ENCODE data around the gene SNRPA1.

Gene SNRPA1

DNA sequence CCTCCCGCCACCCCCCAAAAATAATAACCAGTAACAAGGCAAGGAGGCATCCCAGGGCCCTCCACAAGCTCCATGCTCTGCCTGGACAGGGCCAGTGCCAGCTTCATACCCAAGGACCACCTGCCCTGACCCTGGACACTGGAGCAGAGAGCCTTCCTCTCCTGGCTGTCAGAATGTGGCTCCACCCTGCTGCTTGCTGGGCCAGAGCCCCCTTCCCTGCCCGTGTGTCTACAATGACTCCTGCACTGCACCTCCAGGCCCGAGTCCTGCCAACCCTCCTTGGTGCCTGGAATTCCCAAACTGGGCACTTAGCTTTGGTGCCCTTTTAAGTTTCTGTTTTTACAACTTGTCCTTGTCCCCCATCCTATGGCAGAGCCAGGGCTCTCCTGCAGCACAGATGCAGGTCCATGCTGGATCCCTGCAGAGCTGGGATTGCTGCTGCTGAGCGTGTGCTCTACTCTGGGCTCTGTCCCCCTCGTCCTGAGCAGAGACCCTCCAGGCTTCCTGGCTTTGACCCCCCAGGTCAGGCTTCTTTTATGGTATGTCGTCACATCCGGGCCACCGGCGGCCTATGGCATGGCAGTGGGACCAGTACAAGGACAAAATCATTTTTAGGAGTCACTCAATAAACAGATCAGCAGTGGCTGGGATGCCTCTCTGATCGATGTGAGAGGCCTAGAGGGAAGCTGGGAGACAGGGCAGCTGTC is 11.4 kb upstream of the SNRPA1 start:
- DNase-seq (ENCODE audit: extremely low read depth, low read depth), result no peak
- TF ChIP-seq, protein P1, sequence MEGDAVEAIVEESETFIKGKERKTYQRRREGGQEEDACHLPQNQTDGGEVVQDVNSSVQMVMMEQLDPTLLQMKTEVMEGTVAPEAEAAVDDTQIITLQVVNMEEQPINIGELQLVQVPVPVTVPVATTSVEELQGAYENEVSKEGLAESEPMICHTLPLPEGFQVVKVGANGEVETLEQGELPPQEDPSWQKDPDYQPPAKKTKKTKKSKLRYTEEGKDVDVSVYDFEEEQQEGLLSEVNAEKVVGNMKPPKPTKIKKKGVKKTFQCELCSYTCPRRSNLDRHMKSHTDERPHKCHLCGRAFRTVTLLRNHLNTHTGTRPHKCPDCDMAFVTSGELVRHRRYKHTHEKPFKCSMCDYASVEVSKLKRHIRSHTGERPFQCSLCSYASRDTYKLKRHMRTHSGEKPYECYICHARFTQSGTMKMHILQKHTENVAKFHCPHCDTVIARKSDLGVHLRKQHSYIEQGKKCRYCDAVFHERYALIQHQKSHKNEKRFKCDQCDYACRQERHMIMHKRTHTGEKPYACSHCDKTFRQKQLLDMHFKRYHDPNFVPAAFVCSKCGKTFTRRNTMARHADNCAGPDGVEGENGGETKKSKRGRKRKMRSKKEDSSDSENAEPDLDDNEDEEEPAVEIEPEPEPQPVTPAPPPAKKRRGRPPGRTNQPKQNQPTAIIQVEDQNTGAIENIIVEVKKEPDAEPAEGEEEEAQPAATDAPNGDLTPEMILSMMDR (IDR thresholded peaks at IDR 0.05; ENCODE audit: low read depth, low read length), result no peak

DNA sequence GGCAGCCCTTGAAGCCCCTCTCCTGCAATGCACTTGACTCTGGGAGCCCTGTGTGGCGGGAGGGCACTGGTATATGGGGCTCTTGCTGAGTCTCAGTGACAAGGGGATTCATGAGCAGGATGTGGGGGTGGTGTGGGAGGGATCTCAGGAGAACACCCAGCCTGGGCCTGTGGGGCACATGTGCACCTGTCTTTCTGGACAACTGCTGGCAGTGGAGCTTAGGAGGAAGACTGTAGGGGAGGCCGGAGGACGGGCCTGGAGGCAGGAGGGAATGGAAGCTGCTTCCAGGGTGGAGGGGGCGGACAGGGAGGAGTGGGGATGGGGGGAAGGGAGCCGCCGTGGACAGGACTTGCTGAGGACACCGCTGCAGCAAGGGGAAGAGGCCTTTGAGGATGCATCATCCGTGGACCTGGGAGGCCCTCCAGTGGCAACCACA is 10.8 kb upstream of the SNRPA1 start:
- TF ChIP-seq, protein P1 (IDR thresholded peaks at IDR 0.05; ENCODE audit: low read depth, low read length), result no peak
- DNase-seq (ENCODE audit: extremely low read depth, low read depth), result no peak

DNA sequence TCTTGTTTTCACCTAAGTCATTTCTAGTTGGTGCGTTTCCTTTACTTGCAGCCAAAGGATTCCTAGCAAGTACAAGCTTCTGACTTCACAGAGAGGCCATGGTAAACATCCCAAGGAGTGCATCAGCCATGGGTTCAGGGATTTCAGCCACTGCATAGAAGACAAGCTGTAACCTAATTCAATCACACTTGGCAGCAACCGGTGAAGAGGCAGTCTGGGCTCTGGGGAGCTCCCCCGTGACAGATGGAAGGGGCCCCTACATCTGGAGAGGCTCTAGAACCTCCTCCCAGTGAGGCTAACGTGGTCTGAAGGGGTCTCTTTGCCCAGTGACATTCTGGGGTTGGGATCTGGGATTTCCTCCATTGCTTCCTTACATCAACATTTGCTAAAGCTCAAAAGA is 8.4 kb upstream of the SNRPA1 start:
- TF ChIP-seq, protein P1 (IDR thresholded peaks at IDR 0.05; ENCODE audit: low read depth, low read length), result no peak
- no peak for DNase-seq (ENCODE audit: extremely low read depth, low read depth)

DNA sequence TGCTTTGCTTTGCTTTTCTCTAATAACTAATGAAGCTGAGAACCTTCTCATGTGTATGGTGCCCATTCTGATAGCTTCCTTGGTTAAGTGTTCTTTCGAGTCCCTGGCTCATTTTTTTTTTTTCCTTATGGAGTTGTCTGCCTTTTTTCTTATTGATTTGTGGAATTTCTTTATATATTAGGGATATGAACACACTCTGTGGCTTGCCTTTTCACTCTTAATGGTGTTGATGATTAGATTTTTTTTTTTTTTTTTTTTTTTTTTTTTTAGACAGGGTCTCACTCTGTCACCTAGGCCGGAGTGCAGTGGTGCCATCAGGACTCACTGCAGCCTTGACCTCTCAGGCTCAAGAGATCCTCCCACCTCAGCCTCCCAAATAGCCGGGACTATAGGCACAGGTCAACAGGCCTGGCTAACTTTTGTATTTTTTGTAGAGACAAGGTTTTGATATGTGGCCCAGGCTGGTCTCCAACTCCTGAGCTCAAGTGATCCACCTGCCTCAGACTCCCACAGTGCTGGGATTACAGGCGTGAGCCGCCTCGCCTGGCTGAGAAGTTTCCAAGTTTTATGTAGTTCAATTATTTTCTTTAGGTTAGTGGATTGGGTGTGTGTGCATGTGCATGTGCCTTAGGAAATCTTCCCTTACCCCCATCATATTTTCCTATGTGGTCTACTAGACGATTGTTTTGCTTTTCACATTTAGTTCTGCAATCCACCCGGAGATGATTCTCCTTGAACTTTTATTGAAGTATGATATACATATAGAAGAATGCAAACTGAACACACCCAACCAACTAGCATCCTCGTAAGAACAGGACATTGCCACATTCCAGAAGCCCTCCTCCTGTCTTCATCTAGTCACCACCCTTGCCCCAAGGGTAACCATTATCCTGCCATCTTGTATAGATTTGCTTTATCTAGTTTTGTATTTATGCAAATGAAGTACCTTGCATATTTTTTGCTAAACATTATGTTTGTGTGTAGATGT is 1.7 kb upstream of the SNRPA1 start:
- DNase-seq (ENCODE audit: extremely low read depth, low read depth), result no peak
- TF ChIP-seq, protein P1 (IDR thresholded peaks at IDR 0.05; ENCODE audit: low read depth, low read length), result no peak

DNA sequence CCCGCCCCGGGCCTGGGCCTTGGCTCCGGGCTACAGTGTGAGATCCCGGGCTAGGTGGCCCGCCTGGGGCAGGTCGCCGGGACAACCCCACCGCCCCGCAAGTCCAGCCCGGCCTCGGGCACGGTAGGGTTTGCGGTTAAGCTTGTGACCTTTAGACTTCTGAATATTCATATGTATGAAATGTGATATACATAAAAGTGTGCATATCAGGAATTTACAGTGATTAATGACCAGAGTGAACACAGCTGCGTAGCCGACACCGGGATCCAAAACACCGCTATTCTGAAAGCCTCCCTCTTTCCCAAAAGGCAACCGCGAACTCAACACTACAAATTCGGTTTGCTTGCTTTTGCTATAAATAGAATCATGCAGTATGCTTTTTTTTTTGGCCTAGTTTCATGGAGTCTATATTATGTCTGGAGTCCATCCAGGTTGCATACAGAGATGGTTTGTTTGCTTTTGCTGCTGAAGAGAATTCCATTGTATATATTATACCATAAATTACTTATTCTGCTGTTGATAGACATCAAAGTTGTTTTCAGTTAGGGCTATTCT is 636 bp upstream of the SNRPA1 start:
- no peak for DNase-seq (ENCODE audit: extremely low read depth, low read depth)
- TF ChIP-seq, protein P1 (IDR thresholded peaks at IDR 0.05; ENCODE audit: low read depth, low read length), result no peak

DNA sequence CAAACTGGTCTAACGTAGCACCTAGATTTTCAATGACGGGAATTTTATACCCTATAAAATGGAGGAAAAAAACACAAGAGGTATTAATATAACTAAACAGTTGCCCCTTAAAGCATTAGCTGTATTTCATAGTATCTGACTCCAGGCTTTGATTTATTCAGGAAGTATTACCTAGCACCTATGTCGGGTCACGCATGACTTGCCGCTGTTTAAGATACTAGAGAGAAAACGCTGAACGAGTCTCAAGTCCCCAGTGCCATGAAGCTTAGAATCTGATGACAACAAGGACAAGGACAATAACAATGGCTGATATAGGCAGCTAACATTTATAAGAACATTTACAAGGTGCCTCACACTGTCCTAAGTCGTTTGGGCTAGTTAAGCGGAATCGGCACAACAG is 1.9 kb downstream of the SNRPA1 start:
- TF ChIP-seq, protein P1 (IDR thresholded peaks at IDR 0.05; ENCODE audit: low read depth, low read length), result no peak
- DNase-seq (ENCODE audit: extremely low read depth, low read depth), result no peak

All from AG09319 (cell line).